Esophagus muscularis mucosa (tissue), 4 donors: Measurements from ENCODE around the gene CXCL5. TPM values are rescaled to one million over a fixed set of nuclear protein-coding genes. Genes with fewer than 3 reads are reported as not detected.

Experiments used
- DNase-seq: peaks from one replicate; pipeline ENCODE4 v3.0.0-alpha.2; 2017; ENCODE audit errors: extremely low spot score
- H3K27ac ChIP-seq, 4 donors: fragments of 200-600 bp; sonication (generic); replicated peaks in 1 of 4; 1 replicate in 3 of 4; 2 replicates in 1 of 4; pipeline ENCODE4 v1.5.1; 2016 to 2019; ENCODE audit warnings: mild to moderate bottlenecking in 1 of 4
- H3K27me3 ChIP-seq, 4 donors: fragments of 200-600 bp; sonication (generic); one replicate each; pipeline versions ENCODE4 v1.5.1 to v1.6.0; 2016 to 2019
- H3K36me3 ChIP-seq, 4 donors: fragments of 200-600 bp; sonication (generic); one replicate each; pipeline ENCODE4 v1.5.1; 2016 to 2019
- H3K4me1 ChIP-seq, 4 donors: fragments of 200-600 bp; sonication (generic); one replicate each; pipeline ENCODE4 v1.5.1; 2016 to 2019
- H3K4me3 ChIP-seq, 4 donors: fragments of 200-600 bp; sonication (generic); 1 replicate in 2 of 4; 2 replicates in 2 of 4; pipeline ENCODE4 v1.5.1; 2016 to 2019; ENCODE audit warnings: mild to moderate bottlenecking in 4 of 4, moderate library complexity in 1 of 4
- H3K9me3 ChIP-seq, 4 donors: fragments of 200-600 bp; sonication (generic); 1 replicate in 3 of 4; 2 replicates in 1 of 4; pipeline ENCODE4 v1.5.1; 2016 to 2019
- EP300 ChIP-seq: sonication (generic); formaldehyde crosslinking; IDR thresholded peaks from one replicate; pipeline ENCODE4 v1.6.1; 2017; ENCODE audit warnings: antibody characterized with exemption
- POLR2A ChIP-seq: fragments of 450-650 bp; IDR thresholded peaks from one replicate; pipeline ENCODE4 v1.6.1; 2017; ENCODE audit warnings: antibody characterized with exemption, moderate library complexity, mild to moderate bottlenecking, low read depth
- POLR2AphosphoS5 ChIP-seq, 2 donors: sonication (generic); formaldehyde crosslinking; IDR thresholded peaks; one replicate each; pipeline ENCODE4 v1.6.1; 2017; ENCODE audit warnings: antibody characterized with exemption in 2 of 2
- WGBS: methylation state at CpG from one replicate; pipeline ENCODE4 v1.1.5; 2018; 5-methylcytosine and 5-hydroxymethylcytosine counted together
- intact Hi-C: fragments of 100-400 bp; cut with DNase I; formaldehyde crosslinking; loops from one replicate; pipeline ENCODE4 v1.15.1; 2023
- total RNA-seq, 4 donors: library from RNA; depleted of rRNA; stranded (reverse); fragments of >200 nt; gene quantifications; one replicate each; pipeline versions ENCODE4 v1.1.0 to v1.2.1, GENCODE V29; 2016
- TF ChIP-seq, protein P1 (sequence below), 3 experiments: fragments of 200-600 bp in 2 of 3; fragments of 450-650 bp in 1 of 3; sonication (generic) in 2 of 3; IDR thresholded peaks; one replicate each; pipeline ENCODE4 v1.5.1; 2017 to 2019; ENCODE audit warnings: antibody characterized with exemption in 3 of 3, mild to moderate bottlenecking in 2 of 3, moderate library complexity in 1 of 3

The CXCL5 gene
- total RNA-seq, 4 donors from 2014 or later, result 0.17 TPM; not detected in 3

DNA sequence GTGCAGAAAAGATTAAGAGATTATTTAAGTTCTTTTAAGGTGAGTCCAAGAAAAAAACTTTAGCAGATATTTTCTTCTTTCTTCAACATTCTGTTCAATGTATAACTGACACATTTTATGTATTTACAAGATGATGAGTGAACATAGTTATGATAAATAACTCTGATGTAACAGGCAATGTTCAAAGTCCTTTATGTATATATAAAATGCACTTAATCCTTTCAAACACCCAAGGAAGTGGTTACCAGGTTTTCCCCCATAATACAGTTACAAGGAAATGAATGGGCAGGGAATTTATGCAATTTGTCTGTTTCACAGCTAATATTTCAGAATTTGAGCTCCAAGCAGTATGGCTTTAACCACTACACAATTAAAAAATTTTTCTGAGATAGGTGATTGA is 31.8 kb upstream of the CXCL5 start:
- TF ChIP-seq POLR2A (no peak), EP300 (no peak), POLR2AphosphoS5 (IDR thresholded peaks at IDR 0.05) (no peak)
- TF ChIP-seq, protein P1, sequence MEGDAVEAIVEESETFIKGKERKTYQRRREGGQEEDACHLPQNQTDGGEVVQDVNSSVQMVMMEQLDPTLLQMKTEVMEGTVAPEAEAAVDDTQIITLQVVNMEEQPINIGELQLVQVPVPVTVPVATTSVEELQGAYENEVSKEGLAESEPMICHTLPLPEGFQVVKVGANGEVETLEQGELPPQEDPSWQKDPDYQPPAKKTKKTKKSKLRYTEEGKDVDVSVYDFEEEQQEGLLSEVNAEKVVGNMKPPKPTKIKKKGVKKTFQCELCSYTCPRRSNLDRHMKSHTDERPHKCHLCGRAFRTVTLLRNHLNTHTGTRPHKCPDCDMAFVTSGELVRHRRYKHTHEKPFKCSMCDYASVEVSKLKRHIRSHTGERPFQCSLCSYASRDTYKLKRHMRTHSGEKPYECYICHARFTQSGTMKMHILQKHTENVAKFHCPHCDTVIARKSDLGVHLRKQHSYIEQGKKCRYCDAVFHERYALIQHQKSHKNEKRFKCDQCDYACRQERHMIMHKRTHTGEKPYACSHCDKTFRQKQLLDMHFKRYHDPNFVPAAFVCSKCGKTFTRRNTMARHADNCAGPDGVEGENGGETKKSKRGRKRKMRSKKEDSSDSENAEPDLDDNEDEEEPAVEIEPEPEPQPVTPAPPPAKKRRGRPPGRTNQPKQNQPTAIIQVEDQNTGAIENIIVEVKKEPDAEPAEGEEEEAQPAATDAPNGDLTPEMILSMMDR (IDR thresholded peaks at IDR 0.05), result no peak
- no peak for DNase-seq
- Histone ChIP-seq H3K27me3 (peaks cover 0 to 4% (median 0%) of the 10 kb centered on the region in 4 donors), H3K36me3 (no peaks in the 10 kb centered on the region), H3K27ac (no peak overlapping the region), H3K9me3 (no peaks in the 10 kb centered on the region), H3K4me1 (no peaks in the 10 kb centered on the region), H3K4me3 (no peak overlapping the region)
- intact Hi-C loops, result loop anchor here (10.0 kb wide), 1 partner anchor 105 kb away; no protein-coding TSS in a partner anchor

DNA sequence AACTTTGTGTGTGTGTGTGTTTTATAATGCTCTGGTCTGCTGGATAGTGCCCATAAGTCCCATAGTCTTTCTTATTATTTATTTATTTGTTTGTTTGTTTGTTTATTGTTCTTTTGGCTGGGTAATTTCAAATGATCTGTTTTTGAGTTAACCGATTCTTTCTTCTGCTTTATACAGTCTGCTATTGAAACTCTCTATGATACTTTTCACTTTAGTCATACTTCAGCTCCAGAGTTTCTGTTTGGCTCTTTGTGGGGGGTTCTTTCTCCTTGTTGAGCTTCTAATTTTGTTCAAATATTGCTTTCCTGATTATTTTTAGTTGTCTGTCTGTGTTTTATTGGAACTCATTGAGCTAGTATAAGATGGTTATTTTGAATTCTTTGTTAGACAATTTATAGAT is 30.0 kb upstream of the CXCL5 start:
- H3K9me3 ChIP-seq, result no peaks in the 10 kb centered on the region
- no peaks in the 10 kb centered on the region for H3K4me1 ChIP-seq
- WGBS, result 53% methylated on average over 1 of the region's 1 CpG
- H3K27ac ChIP-seq, result no peak overlapping the region
- peaks cover 0 to 4% (median 0%) of the 10 kb centered on the region in 4 donors for H3K27me3 ChIP-seq
- intact Hi-C loops, result no loop called here
- no peaks in the 10 kb centered on the region for H3K36me3 ChIP-seq
- DNase-seq, result no peak
- TF ChIP-seq EP300 (no peak), POLR2AphosphoS5 (IDR thresholded peaks at IDR 0.05) (no peak)
- TF ChIP-seq, protein P1 (IDR thresholded peaks at IDR 0.05), result no peak
- H3K4me3 ChIP-seq, result no peak overlapping the region

- H3K9me3 ChIP-seq, result no peaks in the 10 kb centered on the region
- intact Hi-C loops, result no loop called here
- H3K27ac ChIP-seq, result no peak overlapping the region
- DNase-seq, result no peak
- no peaks in the 10 kb centered on the region for H3K36me3 ChIP-seq
- TF ChIP-seq POLR2A, result no peak
- TF ChIP-seq, protein P1 (IDR thresholded peaks at IDR 0.05), result no peak
- H3K27me3 ChIP-seq, result no peaks in the 10 kb centered on the region
- WGBS, result 85% methylated on average over 2 of the region's 2 CpGs
- H3K4me3 ChIP-seq, result no peak overlapping the region
- H3K4me1 ChIP-seq, result no peaks in the 10 kb centered on the region
These were observed 25.2 kb upstream of the CXCL5 start for GRCh38 chr4:74023709-74024108.

GRCh38 chr4:74021601-74022000 is 23.1 kb upstream of the CXCL5 start:
- H3K36me3 ChIP-seq, result no peaks in the 10 kb centered on the region
- 68% methylated on average over 2 of the region's 2 CpGs for WGBS
- intact Hi-C loops, result no loop called here

GRCh38 chr4:74018771-74019170 is 20.3 kb upstream of the CXCL5 start:
- no peaks in the 10 kb centered on the region for H3K27me3 ChIP-seq
- no peak overlapping the region for H3K4me3 ChIP-seq
- H3K36me3 ChIP-seq, result no peaks in the 10 kb centered on the region
- no peak for DNase-seq
- no peaks in the 10 kb centered on the region for H3K9me3 ChIP-seq
- no peak for TF ChIP-seq POLR2AphosphoS5 (IDR thresholded peaks at IDR 0.05)
- no peak for TF ChIP-seq POLR2A
- no peak for TF ChIP-seq EP300
- TF ChIP-seq, protein P1 (IDR thresholded peaks at IDR 0.05), result no peak
- intact Hi-C loops, result no loop called here
- 68% methylated on average over 3 of the region's 3 CpGs for WGBS
- H3K27ac ChIP-seq, result no peak overlapping the region
- H3K4me1 ChIP-seq, result no peaks in the 10 kb centered on the region

More at GRCh38 chr4:74021601-74022000, 23.1 kb upstream of the CXCL5 start:
- no peaks in the 10 kb centered on the region for H3K27me3 ChIP-seq
- no peaks in the 10 kb centered on the region for H3K9me3 ChIP-seq
- H3K4me1 ChIP-seq, result no peaks in the 10 kb centered on the region
- TF ChIP-seq POLR2AphosphoS5 (IDR thresholded peaks at IDR 0.05) (no peak), POLR2A (no peak), EP300 (no peak)
- TF ChIP-seq, protein P1 (IDR thresholded peaks at IDR 0.05), result no peak
- no peak overlapping the region for H3K4me3 ChIP-seq
- H3K27ac ChIP-seq, result no peak overlapping the region
- no peak for DNase-seq
